ENCODE measurements around the gene LRRC74B. TPM values are rescaled to one million over a fixed set of nuclear protein-coding genes. Genes with fewer than 3 reads are reported as not detected.

Gene LRRC74B
- total and polyA plus RNA-seq, 2 experiments from 2014 or later: not detected

DNA sequence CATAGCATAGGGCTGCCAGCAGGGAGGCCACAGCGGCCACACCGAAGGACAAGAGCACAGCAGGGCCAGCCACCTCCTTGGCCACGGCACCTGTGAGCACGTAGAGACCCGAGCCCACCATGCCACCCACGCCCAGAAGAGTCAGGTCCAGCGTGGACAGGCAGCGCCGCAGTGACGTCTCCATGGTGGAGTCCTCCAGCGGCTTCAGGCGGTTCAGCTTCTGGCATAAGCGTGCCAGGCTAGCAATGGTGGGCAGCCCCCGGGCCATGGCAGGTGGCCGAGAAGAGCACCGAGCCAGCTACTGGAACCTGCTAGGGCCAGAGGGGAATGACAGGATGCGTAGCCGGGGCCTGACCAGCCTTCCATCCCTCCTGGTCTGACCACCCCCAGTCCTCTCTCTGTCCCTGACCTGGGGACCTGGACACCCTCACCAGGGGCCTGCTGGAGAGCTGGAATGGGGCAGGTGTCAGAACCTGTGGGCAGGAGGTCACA lies 14.2 kb upstream of the LRRC74B start:
- H3F3A ChIP-seq (ENCODE audit: insufficient read depth): no peaks in the 10 kb centered on the region
- no peak overlapping the region for H3K27ac ChIP-seq
- no peaks in the 10 kb centered on the region for H3K79me2 ChIP-seq (ENCODE audit: insufficient read depth)
- H3K4me1 ChIP-seq (ENCODE audit: insufficient read depth): no peaks in the 10 kb centered on the region
- in situ Hi-C loops (cut with MboI): no loop called here
- H3K9me2 ChIP-seq (ENCODE audit: insufficient read depth): no peaks in the 10 kb centered on the region
- TF ChIP-seq EZH2 (IDR thresholded peaks at IDR 0.05; ENCODE audit: insufficient read depth, poor library complexity, severe bottlenecking) (no peak), EZH2phosphoT487 (IDR thresholded peaks at IDR 0.05; ENCODE audit: insufficient read depth, low read depth) (no peak)
- 0 out of 2 replicates have a peak, but pooled peaks cover 6% of the 10 kb centered on the region for H3K27me3 ChIP-seq (replicated peaks; ENCODE audit: insufficient read depth)
- no peaks in the 10 kb centered on the region for H3K36me3 ChIP-seq (ENCODE audit: low read depth)
- no peak overlapping the region for H2AFZ ChIP-seq
- no peak overlapping the region for H3K4me2 ChIP-seq (ENCODE audit: unreplicated experiment)
- H4K20me1 ChIP-seq (ENCODE audit: insufficient read depth): no peaks in the 10 kb centered on the region
- DNase-seq: no peak
- WGBS, 2 experiments (ENCODE audit: low coverage in 1 of 2, low lambda C conversion rate in 2 of 2, missing lambda C conversion rate in 2 of 2): 76 to 77% methylated on average over 18 of the region's 18 CpGs
- no peak overlapping the region for H3K9ac ChIP-seq
- no peaks in the 10 kb centered on the region for H3K9me3 ChIP-seq (ENCODE audit: low read depth)
- H3K4me3 ChIP-seq: no peak overlapping the region

DNA sequence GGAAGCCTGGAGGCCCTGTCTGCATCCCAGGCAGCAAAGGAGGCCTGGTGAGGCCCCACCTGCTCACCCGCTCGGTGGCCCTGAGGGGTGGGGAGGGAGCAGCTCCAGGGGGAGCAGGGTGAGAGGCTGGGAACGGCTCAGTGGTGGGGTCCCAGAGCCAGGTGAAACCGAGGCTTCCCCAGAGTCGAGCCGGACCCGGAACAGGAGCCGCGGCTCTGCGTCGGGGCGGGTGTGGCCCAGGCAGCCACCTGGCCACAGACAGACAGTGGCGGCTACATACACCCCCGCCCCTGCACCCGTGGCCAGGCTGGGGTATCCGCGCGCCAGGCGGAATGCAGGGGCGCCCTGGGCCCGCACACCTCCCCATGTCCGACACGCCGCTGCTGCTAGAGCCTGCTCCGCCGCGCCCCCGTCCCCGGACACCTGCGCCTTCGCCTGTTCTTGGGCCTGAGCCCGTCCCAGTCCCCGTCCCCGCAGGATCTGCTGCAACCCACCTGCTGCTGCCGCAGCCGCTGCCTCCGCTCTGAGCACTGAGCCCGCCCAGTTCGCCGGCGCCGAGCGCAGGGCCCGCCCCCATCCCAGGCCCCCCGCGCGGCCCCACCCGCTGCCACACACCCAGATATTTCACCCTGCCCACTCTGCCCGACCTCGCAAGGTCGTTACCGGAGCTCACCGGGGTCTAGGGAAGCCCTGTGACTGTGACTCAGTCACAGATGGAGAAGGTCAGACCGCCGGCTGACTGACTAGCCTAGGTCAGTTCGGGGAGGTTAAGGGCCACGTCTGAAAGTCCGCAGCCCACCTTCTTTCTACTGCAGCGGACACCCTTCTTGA lies 13.5 kb upstream of the LRRC74B start, which contains the start of gene SLC7A4:
Gene SLC7A4, minus strand, starts transcription at position 525 of the 831 bp plus-strand sequence. CDS start 749 bp downstream, outside the sequence.
- Histone ChIP-seq H4K20me1 (ENCODE audit: insufficient read depth) (no peaks in the 10 kb centered on the region), H3K9me2 (ENCODE audit: insufficient read depth) (no peaks in the 10 kb centered on the region), H3K79me2 (ENCODE audit: insufficient read depth) (no peaks in the 10 kb centered on the region), H3K4me2 (ENCODE audit: unreplicated experiment) (no peak within 1 kb of the TSS), H3K27me3 (replicated peaks; ENCODE audit: insufficient read depth) (0 out of 2 replicates have a peak, but pooled peaks cover 6% of the 10 kb centered on the region), H3K9ac (no peak within 1 kb of the TSS), H2AFZ (no peak within 1 kb of the TSS), H3K36me3 (ENCODE audit: low read depth) (no peaks in the 10 kb centered on the region), H3K4me1 (ENCODE audit: insufficient read depth) (peaks cover 1% of the 10 kb centered on the region), H3K4me3 (no peak within 1 kb of the TSS), H3K27ac (no peak within 1 kb of the TSS), H3F3A (ENCODE audit: insufficient read depth) (peaks cover 2% of the 10 kb centered on the region; the same call in 1 of the 2 replicates), H3K9me3 (ENCODE audit: low read depth) (no peaks in the 10 kb centered on the region)
- in situ Hi-C loops (cut with MboI): no loop called here
- WGBS, 2 experiments (ENCODE audit: low coverage in 1 of 2, low lambda C conversion rate in 2 of 2, missing lambda C conversion rate in 2 of 2): 14 to 17% methylated on average over 41 to 47 of the region's 59 CpGs
- DNase-seq: no peak
- TF ChIP-seq EZH2phosphoT487 (IDR thresholded peaks at IDR 0.05; ENCODE audit: insufficient read depth, low read depth) (no peak), EZH2 (IDR thresholded peaks at IDR 0.05; ENCODE audit: insufficient read depth, poor library complexity, severe bottlenecking) (no peak)

DNA sequence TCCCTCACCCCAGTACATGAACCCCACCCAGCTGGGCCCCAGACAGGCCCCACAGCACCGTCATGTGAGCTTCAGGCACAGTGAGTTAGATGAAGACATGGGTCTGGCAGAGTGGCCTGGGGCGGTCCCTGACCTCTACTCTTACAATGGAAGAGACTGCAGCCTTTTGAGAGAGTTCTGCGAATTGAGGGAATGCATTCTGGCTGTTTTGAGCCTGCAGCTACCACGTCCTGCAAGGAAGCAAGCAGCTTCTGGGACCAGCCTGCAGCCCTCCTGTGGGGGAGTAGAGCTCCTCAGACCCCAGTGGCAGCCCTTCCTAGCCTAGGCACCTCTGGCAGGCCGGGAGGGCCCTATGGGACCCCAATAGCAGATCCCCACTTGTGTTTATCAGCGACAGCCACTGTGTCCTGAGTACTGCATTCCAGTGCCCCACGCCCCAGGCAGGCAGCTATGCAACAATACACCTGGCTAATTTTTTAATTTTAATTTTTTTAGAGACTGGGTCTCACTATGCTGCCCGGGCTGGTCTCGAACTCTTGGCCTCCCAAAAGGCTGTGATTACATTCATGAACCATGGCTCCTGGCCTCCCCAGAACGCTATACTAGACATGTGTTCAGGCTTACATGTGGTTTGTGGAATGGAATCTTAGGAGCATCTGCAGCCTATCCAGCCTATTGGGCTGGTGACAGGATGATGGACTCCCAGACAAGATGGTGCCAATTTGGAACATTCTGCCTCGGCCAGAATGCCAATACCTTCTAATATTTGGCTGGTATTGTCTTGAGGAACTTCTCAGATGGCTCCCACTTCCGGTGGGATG lies 12.7 kb upstream of the LRRC74B start:
- Histone ChIP-seq H4K20me1 (ENCODE audit: insufficient read depth) (no peaks in the 10 kb centered on the region), H2AFZ (no peak overlapping the region), H3K36me3 (ENCODE audit: low read depth) (no peaks in the 10 kb centered on the region), H3K4me2 (ENCODE audit: unreplicated experiment) (no peak overlapping the region), H3F3A (ENCODE audit: insufficient read depth) (peaks cover 8% of the 10 kb centered on the region), H3K9ac (no peak overlapping the region), H3K4me3 (no peak overlapping the region), H3K4me1 (ENCODE audit: insufficient read depth) (peaks cover 7% of the 10 kb centered on the region), H3K27ac (no peak overlapping the region), H3K27me3 (replicated peaks; ENCODE audit: insufficient read depth) (0 out of 2 replicates have a peak, but pooled peaks cover 6% of the 10 kb centered on the region), H3K9me3 (ENCODE audit: low read depth) (no peaks in the 10 kb centered on the region), H3K79me2 (ENCODE audit: insufficient read depth) (no peaks in the 10 kb centered on the region), H3K9me2 (ENCODE audit: insufficient read depth) (no peaks in the 10 kb centered on the region)
- DNase-seq: no peak
- no peak for TF ChIP-seq EZH2 (IDR thresholded peaks at IDR 0.05; ENCODE audit: insufficient read depth, poor library complexity, severe bottlenecking)
- no peak for TF ChIP-seq EZH2phosphoT487 (IDR thresholded peaks at IDR 0.05; ENCODE audit: insufficient read depth, low read depth)
- in situ Hi-C loops (cut with MboI): no loop called here
- 61 to 62% methylated on average over 12 of the region's 12 CpGs for WGBS, 2 experiments (ENCODE audit: low coverage in 1 of 2, low lambda C conversion rate in 2 of 2, missing lambda C conversion rate in 2 of 2)

DNA sequence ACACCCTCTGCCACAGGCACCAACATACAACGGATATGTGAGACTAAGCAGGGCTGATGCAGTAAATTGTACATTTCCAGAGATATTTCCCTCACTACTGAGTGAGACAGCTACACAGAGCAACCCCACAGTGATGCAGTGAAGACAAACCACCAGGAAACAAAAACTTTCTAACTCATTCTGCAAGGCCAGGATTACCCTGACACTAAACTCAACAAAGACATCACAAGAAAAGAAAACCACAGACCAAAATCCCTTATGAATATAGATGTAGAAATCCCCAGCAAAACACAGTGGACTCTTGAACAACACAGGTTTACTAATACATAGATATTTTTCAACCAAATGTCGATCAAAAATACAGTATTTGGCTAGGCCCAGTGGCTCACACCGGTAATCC lies 11.9 kb upstream of the LRRC74B start:
- H2AFZ ChIP-seq: no peak overlapping the region; the same call in 1 of the 2 replicates
- H3K27me3 ChIP-seq (replicated peaks; ENCODE audit: insufficient read depth): 0 out of 2 replicates have a peak, but pooled peaks cover 6% of the 10 kb centered on the region
- no peak overlapping the region for H3K4me3 ChIP-seq
- H3K27ac ChIP-seq: no peak overlapping the region
- peaks cover 14% of the 10 kb centered on the region for H3F3A ChIP-seq (ENCODE audit: insufficient read depth)
- H4K20me1 ChIP-seq (ENCODE audit: insufficient read depth): no peaks in the 10 kb centered on the region
- no peak for DNase-seq
- H3K9me2 ChIP-seq (ENCODE audit: insufficient read depth): no peaks in the 10 kb centered on the region
- H3K9me3 ChIP-seq (ENCODE audit: low read depth): no peaks in the 10 kb centered on the region
- peaks cover 14% of the 10 kb centered on the region for H3K4me1 ChIP-seq (ENCODE audit: insufficient read depth)
- H3K36me3 ChIP-seq (ENCODE audit: low read depth): no peaks in the 10 kb centered on the region
- 68 to 69% methylated on average over 3 of the region's 3 CpGs for WGBS, 2 experiments (ENCODE audit: low coverage in 1 of 2, low lambda C conversion rate in 2 of 2, missing lambda C conversion rate in 2 of 2)
- H3K4me2 ChIP-seq (ENCODE audit: unreplicated experiment): no peak overlapping the region
- H3K9ac ChIP-seq: no peak overlapping the region
- H3K79me2 ChIP-seq (ENCODE audit: insufficient read depth): no peaks in the 10 kb centered on the region
- no peak for TF ChIP-seq EZH2 (IDR thresholded peaks at IDR 0.05; ENCODE audit: insufficient read depth, poor library complexity, severe bottlenecking)
- TF ChIP-seq EZH2phosphoT487 (IDR thresholded peaks at IDR 0.05; ENCODE audit: insufficient read depth, low read depth): no peak
- in situ Hi-C loops (cut with MboI): no loop called here
